Progenitor cell of endocrine pancreas (in vitro differentiated cells): ENCODE results near the gene SNX15. TPM values are rescaled to one million over a fixed set of nuclear protein-coding genes. Genes with fewer than 3 reads are reported as not detected.
"Not testable (repeated sequence)": the region's sequence is repeated elsewhere in the genome, so short reads cannot be mapped to it uniquely, and the experiment has no call there.

Source experiments
- DNase-seq: peaks from one replicate; pipeline ENCODE4 v3.0.0; 2021; ENCODE audit warnings: low spot score; ENCODE audit not compliant: unreplicated experiment
- H3K27ac Mint-ChIP-seq: 2 replicates; pipeline ENCODE4 v1.8.0; 2021; ENCODE audit warnings: mild to moderate bottlenecking, moderate library complexity, mixed read lengths
- H3K27me3 Mint-ChIP-seq: 2 replicates; pipeline ENCODE4 v1.8.0; 2021; ENCODE audit warnings: mixed read lengths
- H3K36me3 Mint-ChIP-seq: 2 replicates; pipeline ENCODE4 v1.8.0; 2022; ENCODE audit warnings: mixed read lengths; ENCODE audit not compliant: insufficient read depth
- H3K4me1 Mint-ChIP-seq: 2 replicates; pipeline ENCODE4 v1.8.0; 2021; ENCODE audit warnings: low read depth, mixed read lengths
- H3K4me3 Mint-ChIP-seq: 2 replicates; pipeline ENCODE4 v1.8.0; 2021; ENCODE audit warnings: low read depth, mild to moderate bottlenecking, moderate library complexity, mixed read lengths
- H3K9me3 Mint-ChIP-seq: 2 replicates; pipeline ENCODE4 v1.8.0; 2021; ENCODE audit warnings: low read depth, mixed read lengths
- total RNA-seq: library from RNA; stranded (reverse); gene quantifications from 2 replicates; pipeline ENCODE4 v1.2.1, GENCODE V29; 2021
- TF ChIP-seq, protein P1 (sequence below): fragments of 200-600 bp; sonication (generic); IDR thresholded peaks from one replicate; pipeline ENCODE4 v1.5.0; 2021; ENCODE audit warnings: antibody characterized with exemption, mild to moderate bottlenecking; ENCODE audit not compliant: unreplicated experiment

The SNX15 gene
- total RNA-seq, 1 donor from 2014 or later: 34.5 TPM

DNA sequence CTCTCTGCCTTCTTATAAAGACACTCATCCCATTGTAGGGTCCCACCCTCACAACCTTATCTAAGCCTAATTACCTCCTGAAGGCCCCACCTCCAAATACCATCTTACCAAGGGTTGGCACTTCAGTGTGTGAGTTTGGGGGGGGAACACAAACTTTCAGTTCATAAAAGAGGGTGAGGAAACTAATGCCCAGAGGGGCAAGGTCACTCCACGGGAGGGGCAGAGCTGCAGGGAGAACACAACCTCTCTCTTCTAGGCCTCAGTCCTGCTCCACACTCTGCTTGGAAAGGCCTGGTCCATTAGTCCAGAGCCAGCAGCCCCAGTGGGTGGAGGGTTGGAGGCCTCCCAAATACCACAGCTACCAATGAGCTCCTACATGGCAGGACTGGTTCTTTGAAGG is 27.8 kb upstream of the SNX15 start:
- no peaks in the 10 kb centered on the region for H3K36me3 Mint-ChIP-seq
- H3K4me1 Mint-ChIP-seq: peaks cover 13% of the 10 kb centered on the region
- TF ChIP-seq, protein P1, sequence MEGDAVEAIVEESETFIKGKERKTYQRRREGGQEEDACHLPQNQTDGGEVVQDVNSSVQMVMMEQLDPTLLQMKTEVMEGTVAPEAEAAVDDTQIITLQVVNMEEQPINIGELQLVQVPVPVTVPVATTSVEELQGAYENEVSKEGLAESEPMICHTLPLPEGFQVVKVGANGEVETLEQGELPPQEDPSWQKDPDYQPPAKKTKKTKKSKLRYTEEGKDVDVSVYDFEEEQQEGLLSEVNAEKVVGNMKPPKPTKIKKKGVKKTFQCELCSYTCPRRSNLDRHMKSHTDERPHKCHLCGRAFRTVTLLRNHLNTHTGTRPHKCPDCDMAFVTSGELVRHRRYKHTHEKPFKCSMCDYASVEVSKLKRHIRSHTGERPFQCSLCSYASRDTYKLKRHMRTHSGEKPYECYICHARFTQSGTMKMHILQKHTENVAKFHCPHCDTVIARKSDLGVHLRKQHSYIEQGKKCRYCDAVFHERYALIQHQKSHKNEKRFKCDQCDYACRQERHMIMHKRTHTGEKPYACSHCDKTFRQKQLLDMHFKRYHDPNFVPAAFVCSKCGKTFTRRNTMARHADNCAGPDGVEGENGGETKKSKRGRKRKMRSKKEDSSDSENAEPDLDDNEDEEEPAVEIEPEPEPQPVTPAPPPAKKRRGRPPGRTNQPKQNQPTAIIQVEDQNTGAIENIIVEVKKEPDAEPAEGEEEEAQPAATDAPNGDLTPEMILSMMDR: no peak
- no peaks in the 10 kb centered on the region for H3K27me3 Mint-ChIP-seq
- no peak for DNase-seq
- H3K9me3 Mint-ChIP-seq: no peaks in the 10 kb centered on the region
- H3K27ac Mint-ChIP-seq: no peak overlapping the region
- no peak overlapping the region for H3K4me3 Mint-ChIP-seq

DNA sequence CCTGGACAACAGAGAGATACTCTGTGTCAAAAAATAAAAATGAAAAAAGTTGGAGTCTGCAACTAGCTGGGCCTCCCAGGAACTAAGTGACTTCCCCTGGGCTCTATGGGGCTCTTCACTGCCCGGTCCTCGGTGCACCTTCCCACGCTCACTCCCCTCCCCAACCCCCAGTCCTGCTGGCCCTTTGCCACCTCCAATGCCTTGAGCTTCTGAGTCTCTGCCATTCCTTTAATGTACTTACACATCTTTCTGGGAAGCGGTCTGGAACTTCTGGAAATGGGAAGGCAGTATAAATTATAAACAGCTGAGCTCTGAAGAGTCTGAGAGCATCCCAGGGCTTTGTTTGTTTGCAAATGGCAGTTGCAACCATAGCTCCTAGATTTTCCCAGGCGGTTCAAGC is 24.5 kb upstream of the SNX15 start:
- DNase-seq: no peak
- Mint-ChIP-seq H3K27me3 (peaks cover 3% of the 10 kb centered on the region), H3K9me3 (no peaks in the 10 kb centered on the region), H3K27ac (no peak overlapping the region), H3K4me3 (no peak overlapping the region), H3K36me3 (no peaks in the 10 kb centered on the region), H3K4me1 (peaks cover 10% of the 10 kb centered on the region)
- TF ChIP-seq, protein P1: no peak

DNA sequence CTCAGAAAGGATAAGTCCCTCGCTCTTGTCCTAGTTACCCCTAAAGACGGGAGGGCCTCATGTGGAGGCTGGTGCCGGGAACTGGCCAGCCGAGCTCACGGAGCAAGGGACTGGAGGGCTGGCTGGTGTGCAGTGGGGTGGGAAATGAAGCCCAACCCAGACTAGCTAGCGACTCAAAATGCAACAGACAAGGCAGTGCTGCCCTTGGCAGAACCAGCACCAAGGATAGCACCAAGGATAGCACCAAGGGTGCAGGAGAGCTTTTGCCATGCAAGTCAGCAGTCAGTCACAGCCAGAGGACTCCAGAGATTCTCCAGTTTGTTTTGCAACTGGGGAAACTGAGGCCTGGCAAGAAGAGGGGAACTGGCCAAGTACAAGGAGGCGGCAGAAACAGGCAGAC is 24.0 kb upstream of the SNX15 start:
- DNase-seq: no peak
- peaks cover 3% of the 10 kb centered on the region for H3K27me3 Mint-ChIP-seq

DNA sequence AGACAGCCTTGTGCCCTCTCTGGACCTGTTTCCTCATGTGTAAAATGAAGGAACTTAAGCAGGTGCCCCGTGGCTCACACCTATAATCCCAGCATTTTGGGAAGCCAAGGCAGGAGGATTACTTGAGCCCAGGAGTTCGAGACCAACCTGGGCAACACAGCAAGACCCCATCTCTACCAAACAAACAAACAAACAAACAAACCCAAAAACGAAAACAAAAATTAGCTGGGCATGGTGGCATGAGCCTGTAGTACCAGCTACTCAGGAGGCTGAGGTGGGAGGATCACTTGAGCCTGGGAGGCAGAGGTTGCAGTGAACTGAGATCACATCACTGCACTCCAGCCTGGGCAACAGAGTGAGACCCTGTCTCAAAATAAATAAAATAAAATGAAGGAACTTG is 23.3 kb upstream of the SNX15 start:
- H3K27ac Mint-ChIP-seq, H3K4me1 Mint-ChIP-seq, H3K9me3 Mint-ChIP-seq, H3K36me3 Mint-ChIP-seq, H3K27me3 Mint-ChIP-seq, DNase-seq, H3K4me3 Mint-ChIP-seq: not testable (repeated sequence)

More for the DNA sequence above, 24.0 kb upstream of the SNX15 start:
- Mint-ChIP-seq H3K4me1 (peaks cover 9% of the 10 kb centered on the region), H3K4me3 (no peak overlapping the region), H3K27ac (no peak overlapping the region), H3K9me3 (no peaks in the 10 kb centered on the region), H3K36me3 (no peaks in the 10 kb centered on the region)
- TF ChIP-seq, protein P1: no peak

DNA sequence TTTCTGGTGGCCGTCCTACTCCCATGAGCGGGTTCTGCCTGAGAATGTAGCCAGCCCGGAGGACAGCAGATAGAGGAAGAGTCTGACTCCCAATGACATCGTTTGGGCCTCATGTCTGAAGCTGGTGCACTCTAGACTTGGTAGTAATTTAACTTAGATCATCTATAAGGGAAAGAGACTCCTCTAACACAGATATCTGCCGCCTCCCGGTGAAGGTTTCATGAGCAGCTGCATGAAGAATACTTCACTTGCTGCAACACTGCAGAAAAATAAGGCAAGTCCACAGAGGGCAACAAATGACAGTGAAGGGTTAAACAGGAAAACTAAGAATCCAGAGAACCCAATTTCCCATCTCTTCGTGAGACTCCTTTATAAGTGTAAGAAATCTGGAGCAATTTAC is 19.2 kb upstream of the SNX15 start:
- DNase-seq: no peak
- Mint-ChIP-seq H3K9me3 (no peaks in the 10 kb centered on the region), H3K4me1 (peaks cover under 1% of the 10 kb centered on the region), H3K27ac (no peak overlapping the region), H3K36me3 (no peaks in the 10 kb centered on the region), H3K4me3 (no peak overlapping the region), H3K27me3 (peaks cover 3% of the 10 kb centered on the region)
- TF ChIP-seq, protein P1: no peak

DNA sequence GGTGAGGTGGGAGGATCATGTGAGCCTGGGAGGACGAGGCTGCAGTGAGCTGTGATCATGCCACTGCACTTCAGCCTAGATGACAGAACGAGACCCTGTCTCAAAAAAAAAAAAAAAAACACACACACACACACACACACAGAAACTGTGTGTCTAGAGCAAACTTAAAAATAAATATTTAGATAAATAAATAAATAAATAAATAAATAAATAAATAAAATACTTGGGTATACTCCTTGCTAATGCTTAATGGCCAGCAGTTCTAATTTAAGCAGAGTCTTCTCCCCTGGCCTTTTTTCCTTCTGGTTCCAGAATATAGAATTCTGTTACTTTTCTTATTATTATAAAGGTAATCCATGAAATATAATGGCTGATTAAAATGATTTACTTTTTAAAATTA is 18.4 kb upstream of the SNX15 start:
- TF ChIP-seq, protein P1: no peak
- Mint-ChIP-seq H3K27me3 (peaks cover 3% of the 10 kb centered on the region), H3K4me1 (peaks cover 5% of the 10 kb centered on the region), H3K27ac (no peak overlapping the region), H3K4me3 (no peak overlapping the region), H3K9me3 (no peaks in the 10 kb centered on the region), H3K36me3 (no peaks in the 10 kb centered on the region)
- DNase-seq: no peak
